ENCODE results near the gene SLC2A8.
A peak's percentile ranks its signal among the peaks of the same experiment; 100 is the strongest.

The SLC2A8 gene

DNA sequence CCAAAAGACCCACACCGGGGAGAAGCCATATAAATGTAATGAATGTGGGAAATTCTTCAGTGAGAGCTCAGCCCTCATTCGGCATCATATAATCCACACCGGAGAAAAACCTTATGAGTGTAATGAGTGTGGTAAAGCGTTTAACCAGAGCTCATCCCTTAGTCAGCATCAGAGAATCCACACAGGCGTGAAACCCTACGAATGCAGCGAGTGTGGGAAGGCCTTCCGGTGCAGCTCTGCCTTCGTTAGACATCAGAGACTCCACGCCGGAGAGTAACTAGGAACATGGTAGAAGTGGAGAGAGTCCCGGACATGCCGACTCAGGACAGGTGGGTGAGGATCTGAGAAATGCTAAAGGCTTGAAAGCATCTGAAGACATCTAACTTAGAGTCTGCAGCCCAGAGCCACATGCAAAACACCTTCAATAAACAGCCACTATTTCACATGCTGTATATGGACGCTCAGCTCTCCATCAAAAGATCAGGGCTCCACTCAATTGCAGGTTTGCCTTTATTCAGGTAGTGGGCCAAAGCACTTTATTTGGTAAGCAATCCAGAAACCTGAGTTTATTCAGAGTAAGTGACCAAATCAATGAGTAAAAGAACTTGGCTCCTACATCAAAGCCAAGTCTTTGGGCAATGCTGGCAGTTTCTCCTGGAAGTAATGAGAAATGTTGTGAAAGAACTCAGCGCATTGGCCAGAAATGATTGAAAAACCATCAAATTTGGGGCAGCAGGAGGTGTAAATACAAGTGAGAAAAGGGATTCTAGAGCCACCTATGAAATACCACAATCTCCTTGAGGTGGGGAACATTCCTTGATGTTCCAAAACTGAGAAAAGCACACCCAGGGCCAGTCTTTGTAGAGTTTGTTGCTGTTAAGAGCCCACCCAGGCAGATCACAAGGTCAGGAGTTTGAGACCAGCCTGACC, 48.2 kb downstream of the SLC2A8 start:
- H3K36me3 ChIP-seq (ENCODE audit: control insufficient read depth in 1 of 2, insufficient read depth in 2 of 2, low read depth in 1 of 2, low read length in 2 of 2) = peaks cover 81 to 88% of the 10 kb centered on the region in 2 experiments
- H3K23ac ChIP-seq (ENCODE audit: low read length in 2 of 2) = no peak overlapping the region
- H3K9me3 ChIP-seq (ENCODE audit: control insufficient read depth, low read length) = peaks cover 22% of the 10 kb centered on the region
- H2BK5ac ChIP-seq (ENCODE audit: low read depth, low read length, poor library complexity, severe bottlenecking) = no peak overlapping the region
- no peak overlapping the region for H2BK15ac ChIP-seq (ENCODE audit: low read depth, poor library complexity, severe bottlenecking)
- no peak overlapping the region for H2AK5ac ChIP-seq (ENCODE audit: low read length, severe bottlenecking)
- no peak overlapping the region for H2BK120ac ChIP-seq (ENCODE audit: low read depth, low read length)
- no peak overlapping the region for H3K14ac ChIP-seq (ENCODE audit: low read length in 2 of 2)
- no peak overlapping the region for H3K18ac ChIP-seq (ENCODE audit: low read depth in 1 of 2, low read length in 2 of 2)
- H2BK12ac ChIP-seq (ENCODE audit: low read length in 2 of 2) = no peak overlapping the region
- no peak overlapping the region for H2AFZ ChIP-seq (ENCODE audit: low read depth, low read length)
- H4K8ac ChIP-seq (ENCODE audit: low read length) = no peak overlapping the region
- H3K79me1 ChIP-seq (replicated peaks; ENCODE audit: low read length, poor library complexity, severe bottlenecking) = peaks cover 3% of the 10 kb centered on the region
- no peak overlapping the region for H3K4ac ChIP-seq (ENCODE audit: low read depth in 1 of 2, low read length in 2 of 2)
- H3K27me3 ChIP-seq (ENCODE audit: control insufficient read depth in 1 of 2, insufficient read depth in 1 of 2, low read length in 2 of 2) = no peaks in the 10 kb centered on the region
- no peak for DNase-seq
- no peak overlapping the region for H3K27ac ChIP-seq (ENCODE audit: low read length, poor library complexity, severe bottlenecking)
- peak overlapping the region in 1 of 2 experiments; percentile 16 for H3K4me3 ChIP-seq (ENCODE audit: insufficient read depth in 1 of 2, low read depth in 1 of 2, low read length in 2 of 2)
- no peak overlapping the region for H4K91ac ChIP-seq (ENCODE audit: low read length)
- WGBS = 99% methylated on average over 14 of the region's 15 CpGs
- no peak overlapping the region for H3K4me2 ChIP-seq (ENCODE audit: low read length, poor library complexity, severe bottlenecking)
- peaks cover 3% of the 10 kb centered on the region for H3K4me1 ChIP-seq (ENCODE audit: control insufficient read depth, insufficient read depth, low read depth, low read length)
- H3K9ac ChIP-seq (ENCODE audit: low read length) = no peak overlapping the region

DNA sequence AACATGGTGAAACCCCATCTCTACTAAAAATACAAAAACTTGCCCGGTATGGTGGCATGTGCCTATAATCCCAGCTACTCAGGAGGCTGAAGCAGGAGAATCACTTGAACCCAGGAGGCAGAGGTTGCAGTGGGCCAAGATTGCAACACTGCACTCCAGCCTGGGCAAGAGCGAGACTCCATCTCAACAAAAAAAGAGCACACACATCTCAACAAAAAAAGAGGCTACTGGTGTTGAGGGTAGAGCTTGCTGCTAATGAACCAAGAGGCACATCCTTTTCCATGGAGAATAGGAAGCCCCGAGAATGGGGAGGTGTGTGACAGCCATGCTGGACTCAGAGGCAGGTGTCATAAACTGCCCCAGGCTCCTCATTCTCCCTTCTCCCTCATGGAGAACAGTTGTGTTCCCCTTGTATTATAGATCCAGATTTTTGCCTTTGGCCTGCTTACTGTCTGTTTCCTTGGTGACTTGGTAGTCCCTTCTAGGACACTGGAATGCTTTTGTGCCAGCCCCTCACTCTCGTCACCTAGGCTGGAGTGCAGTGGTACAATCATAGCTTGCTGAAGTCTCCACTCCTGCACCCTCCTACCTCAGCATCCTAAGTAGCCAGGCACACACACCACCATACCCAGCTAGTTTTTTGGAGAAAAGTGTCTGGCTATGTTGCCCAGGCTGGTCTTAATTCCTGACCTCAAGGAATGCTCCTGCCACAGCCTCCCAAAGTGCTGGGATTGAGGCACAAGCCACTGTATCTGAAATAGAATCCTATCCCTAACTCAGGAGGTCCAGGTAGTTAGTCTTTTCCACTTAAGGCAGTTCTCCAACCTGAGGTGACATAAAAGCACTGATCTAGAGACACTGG, 49.1 kb downstream of the SLC2A8 start:
- no peak overlapping the region for H4K8ac ChIP-seq (ENCODE audit: low read length)
- no peak overlapping the region for H2AK5ac ChIP-seq (ENCODE audit: low read length, severe bottlenecking)
- H4K91ac ChIP-seq (ENCODE audit: low read length) = no peak overlapping the region
- H3K4ac ChIP-seq (ENCODE audit: low read depth in 1 of 2, low read length in 2 of 2) = no peak overlapping the region
- no peak overlapping the region for H2BK120ac ChIP-seq (ENCODE audit: low read depth, low read length)
- 70% methylated on average over 3 of the region's 4 CpGs for WGBS
- H2BK12ac ChIP-seq (ENCODE audit: low read length in 2 of 2) = no peak overlapping the region
- peak overlapping the region in 1 of 2 experiments; percentile 23 for H3K23ac ChIP-seq (ENCODE audit: low read length in 2 of 2)
- no peak overlapping the region for H3K4me3 ChIP-seq (ENCODE audit: insufficient read depth in 1 of 2, low read depth in 1 of 2, low read length in 2 of 2)
- peaks cover 3% of the 10 kb centered on the region for H3K4me1 ChIP-seq (ENCODE audit: control insufficient read depth, insufficient read depth, low read depth, low read length)
- peaks cover 72 to 81% of the 10 kb centered on the region in 2 experiments for H3K36me3 ChIP-seq (ENCODE audit: control insufficient read depth in 1 of 2, insufficient read depth in 2 of 2, low read depth in 1 of 2, low read length in 2 of 2)
- H3K9me3 ChIP-seq (ENCODE audit: control insufficient read depth, low read length) = peaks cover 22% of the 10 kb centered on the region
- no peak overlapping the region for H2BK15ac ChIP-seq (ENCODE audit: low read depth, poor library complexity, severe bottlenecking)
- H3K27me3 ChIP-seq (ENCODE audit: control insufficient read depth in 1 of 2, insufficient read depth in 1 of 2, low read length in 2 of 2) = no peaks in the 10 kb centered on the region
- H3K9ac ChIP-seq (ENCODE audit: low read length) = no peak overlapping the region
- H3K14ac ChIP-seq (ENCODE audit: low read length in 2 of 2) = no peak overlapping the region
- no peak overlapping the region for H2AFZ ChIP-seq (ENCODE audit: low read depth, low read length)
- no peak for DNase-seq
- H2BK5ac ChIP-seq (ENCODE audit: low read depth, low read length, poor library complexity, severe bottlenecking) = no peak overlapping the region
- H3K79me1 ChIP-seq (replicated peaks; ENCODE audit: low read length, poor library complexity, severe bottlenecking) = peaks cover under 1% of the 10 kb centered on the region
- peak overlapping the region; percentile 10 for H3K27ac ChIP-seq (ENCODE audit: low read length, poor library complexity, severe bottlenecking)
- no peak overlapping the region for H3K18ac ChIP-seq (ENCODE audit: low read depth in 1 of 2, low read length in 2 of 2)
- no peak overlapping the region for H3K4me2 ChIP-seq (ENCODE audit: low read length, poor library complexity, severe bottlenecking)

DNA sequence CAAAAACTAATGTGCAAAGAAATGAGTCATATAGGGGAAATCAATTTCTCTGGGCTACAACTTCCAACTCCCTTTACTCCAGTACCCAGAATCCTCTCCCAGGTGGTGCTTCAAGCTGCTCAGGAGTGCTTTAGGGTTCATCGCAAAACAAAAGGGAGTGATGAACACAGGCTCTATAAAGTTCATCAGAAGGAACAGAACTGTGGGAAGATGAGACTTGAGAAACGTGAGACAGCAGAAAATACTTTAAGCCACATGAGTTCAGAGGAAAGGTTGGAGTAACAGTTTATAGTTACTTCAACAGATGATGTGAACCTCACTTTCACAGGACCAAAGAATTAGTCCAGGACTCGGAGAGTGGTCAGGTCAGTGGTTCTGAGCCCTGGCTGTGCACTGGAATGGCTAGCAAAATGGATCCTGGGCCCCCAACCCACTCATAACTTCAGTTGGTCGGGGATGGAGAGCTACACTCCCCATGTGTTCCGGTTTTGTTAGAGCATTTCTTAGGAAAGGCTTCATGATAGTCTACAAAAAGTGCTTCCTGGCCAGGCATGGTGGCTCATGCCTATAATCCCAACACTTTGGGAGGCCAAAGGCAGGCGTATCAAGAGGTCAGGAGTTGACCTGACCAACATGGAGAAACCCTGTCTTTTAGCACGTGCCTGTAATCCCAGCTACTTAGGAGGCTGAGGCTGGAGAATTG, 49.9 kb downstream of the SLC2A8 start:
- no peak overlapping the region for H2BK120ac ChIP-seq (ENCODE audit: low read depth, low read length)
- H3K4me3 ChIP-seq (ENCODE audit: insufficient read depth in 1 of 2, low read depth in 1 of 2, low read length in 2 of 2) = no peak overlapping the region
- no peak overlapping the region for H3K18ac ChIP-seq (ENCODE audit: low read depth in 1 of 2, low read length in 2 of 2)
- no peak overlapping the region for H4K8ac ChIP-seq (ENCODE audit: low read length)
- H2BK5ac ChIP-seq (ENCODE audit: low read depth, low read length, poor library complexity, severe bottlenecking) = no peak overlapping the region
- H4K91ac ChIP-seq (ENCODE audit: low read length) = no peak overlapping the region
- 100% methylated on average over 7 of the region's 7 CpGs for WGBS
- H3K79me1 ChIP-seq (replicated peaks; ENCODE audit: low read length, poor library complexity, severe bottlenecking) = peaks cover 2% of the 10 kb centered on the region
- H2BK15ac ChIP-seq (ENCODE audit: low read depth, poor library complexity, severe bottlenecking) = no peak overlapping the region
- H2AFZ ChIP-seq (ENCODE audit: low read depth, low read length) = no peak overlapping the region
- H3K4ac ChIP-seq (ENCODE audit: low read depth in 1 of 2, low read length in 2 of 2) = no peak overlapping the region
- H3K4me1 ChIP-seq (ENCODE audit: control insufficient read depth, insufficient read depth, low read depth, low read length) = peaks cover 4% of the 10 kb centered on the region
- no peak overlapping the region for H3K14ac ChIP-seq (ENCODE audit: low read length in 2 of 2)
- H3K4me2 ChIP-seq (ENCODE audit: low read length, poor library complexity, severe bottlenecking) = no peak overlapping the region
- no peaks in the 10 kb centered on the region for H3K27me3 ChIP-seq (ENCODE audit: control insufficient read depth in 1 of 2, insufficient read depth in 1 of 2, low read length in 2 of 2)
- no peak overlapping the region for H3K9ac ChIP-seq (ENCODE audit: low read length)
- no peak overlapping the region for H3K23ac ChIP-seq (ENCODE audit: low read length in 2 of 2)
- no peak for DNase-seq
- peaks cover 22% of the 10 kb centered on the region for H3K9me3 ChIP-seq (ENCODE audit: control insufficient read depth, low read length)
- no peak overlapping the region for H2AK5ac ChIP-seq (ENCODE audit: low read length, severe bottlenecking)
- peak overlapping the region; percentile 10 for H3K27ac ChIP-seq (ENCODE audit: low read length, poor library complexity, severe bottlenecking)
- no peak overlapping the region for H2BK12ac ChIP-seq (ENCODE audit: low read length in 2 of 2)
- H3K36me3 ChIP-seq (ENCODE audit: control insufficient read depth in 1 of 2, insufficient read depth in 2 of 2, low read depth in 1 of 2, low read length in 2 of 2) = peaks cover 67 to 78% of the 10 kb centered on the region in 2 experiments

All from mesenchymal stem cell (in vitro differentiated cells and primary cell).